OCI-LY7 (cell line): ENCODE measurements around the gene GABPB2. TPM values are rescaled to one million over a fixed set of nuclear protein-coding genes. Genes with fewer than 3 reads are reported as not detected.

ENCODE experiments used
- BruUV-seq: library from RNA; stranded (reverse); fragments of 400-500 nt; replicated peaks from 2 replicates; lab custom pipeline; 2021; lab: Mats Ljungman, UMichigan
- CTCF ChIA-PET: fragments of 300-600 bp; sonication (Branson Sonifier 250); formaldehyde crosslinking; loops from one replicate; lab custom pipeline; 2022; ENCODE audit warnings: antibody characterized with exemption; ENCODE audit not compliant: unreplicated experiment; lab: Charles Lee
- POLR2A ChIA-PET: fragments of 300-600 bp; sonication (Branson Sonifier 250); formaldehyde crosslinking; loops from one replicate; lab custom pipeline; 2022; ENCODE audit warnings: antibody characterized with exemption; lab: Charles Lee
- DNase-seq: peaks from one replicate; pipeline ENCODE4 v3.0.0-alpha.2; 2015; ENCODE audit warnings: low spot score
- H2AFZ ChIP-seq: fragments of 200-600 bp; sonication (generic), shearing (Covaris generic); 2 replicates; pipeline ENCODE4 v1.6.1; 2014; ENCODE audit warnings: mild to moderate bottlenecking, antibody characterized with exemption, low read length, moderate library complexity
- H3K27ac ChIP-seq: fragments of 200-600 bp; sonication (generic); 2 replicates; pipeline ENCODE4 v1.5.1; 2014; ENCODE audit warnings: mixed run types, low read depth, mild to moderate bottlenecking, moderate library complexity, low read length, inconsistent platforms; ENCODE audit not compliant: poor library complexity, severe bottlenecking
- H3K36me3 ChIP-seq: fragments of 200-600 bp; sonication (generic); 2 replicates; pipeline ENCODE4 v1.6.1; 2014; ENCODE audit warnings: mild to moderate bottlenecking, antibody characterized with exemption, low read length, moderate library complexity, mixed read lengths; ENCODE audit not compliant: insufficient read depth
- H3K4me1 ChIP-seq: fragments of 200-600 bp; sonication (generic); 2 replicates; pipeline ENCODE4 v1.5.1; 2014; ENCODE audit warnings: mild to moderate bottlenecking, low read length; ENCODE audit not compliant: insufficient read depth, poor library complexity, severe bottlenecking
- H3K4me2 ChIP-seq: fragments of 200-600 bp; sonication (generic); 2 replicates; pipeline ENCODE4 v1.6.1; 2014; ENCODE audit warnings: mild to moderate bottlenecking, low read length
- H3K4me3 ChIP-seq: fragments of 200-600 bp; sonication (generic); 2 replicates; pipeline ENCODE4 v1.5.1; 2014; ENCODE audit warnings: mild to moderate bottlenecking, low read depth, low read length; ENCODE audit not compliant: poor library complexity, severe bottlenecking
- H3K79me2 ChIP-seq: fragments of 200-600 bp; sonication (generic); 2 replicates; pipeline ENCODE4 v1.6.1; 2016; ENCODE audit warnings: low read depth, mild to moderate bottlenecking, low read length, moderate library complexity, mixed read lengths; ENCODE audit not compliant: insufficient read depth
- H3K9me2 ChIP-seq: fragments of 200-600 bp; sonication (generic); 2 replicates; pipeline ENCODE4 v1.6.1; 2016; ENCODE audit warnings: mild to moderate bottlenecking, low read length, mixed read lengths; ENCODE audit not compliant: insufficient read depth
- H3K9me3 ChIP-seq: fragments of 200-600 bp; sonication (generic); 2 replicates; pipeline ENCODE4 v1.6.1; 2014; ENCODE audit warnings: mild to moderate bottlenecking, mixed run types, low read length, mixed read lengths
- H4K20me1 ChIP-seq: fragments of 200-600 bp; sonication (generic); 2 replicates; pipeline ENCODE4 v1.6.1; 2014; ENCODE audit warnings: mild to moderate bottlenecking, antibody characterized with exemption, low read length, moderate library complexity, mixed read lengths; ENCODE audit not compliant: insufficient read depth
- CTCF ChIP-seq: fragments of 200-600 bp; sonication (generic); conservative IDR thresholded peaks from 2 replicates; pipeline ENCODE4 v1.5.1; 2014; ENCODE audit warnings: mild to moderate bottlenecking, antibody characterized with exemption, low read length, moderate library complexity, mixed read lengths
- EZH2phosphoT487 ChIP-seq: fragments of 200-600 bp; sonication (generic); IDR thresholded peaks from 2 replicates; pipeline ENCODE4 v1.6.1; 2018; ENCODE audit warnings: low read depth, borderline replicate concordance, mild to moderate bottlenecking, mixed run types, antibody characterized with exemption, low read length, moderate library complexity, mixed read lengths
- intact Hi-C: fragments of 100-400 bp; cut with micrococcal nuclease; formaldehyde crosslinking; loops from one replicate; pipeline ENCODE4 v1.10.0; 2022; ENCODE audit not compliant: unreplicated experiment
- total RNA-seq, 2 experiments: library from RNA; depleted of rRNA in 1 of 2; stranded (reverse); fragments of >200 nt in 1 of 2; shearing (Covaris generic) in 1 of 2; gene quantifications; 2 replicates each; pipeline ENCODE4 v1.2.3, GENCODE V29; 2014 to 2022

GABPB2 gene
- total RNA-seq, 2 experiments from 2014 or later: 17.2 to 20.0 TPM

DNA sequence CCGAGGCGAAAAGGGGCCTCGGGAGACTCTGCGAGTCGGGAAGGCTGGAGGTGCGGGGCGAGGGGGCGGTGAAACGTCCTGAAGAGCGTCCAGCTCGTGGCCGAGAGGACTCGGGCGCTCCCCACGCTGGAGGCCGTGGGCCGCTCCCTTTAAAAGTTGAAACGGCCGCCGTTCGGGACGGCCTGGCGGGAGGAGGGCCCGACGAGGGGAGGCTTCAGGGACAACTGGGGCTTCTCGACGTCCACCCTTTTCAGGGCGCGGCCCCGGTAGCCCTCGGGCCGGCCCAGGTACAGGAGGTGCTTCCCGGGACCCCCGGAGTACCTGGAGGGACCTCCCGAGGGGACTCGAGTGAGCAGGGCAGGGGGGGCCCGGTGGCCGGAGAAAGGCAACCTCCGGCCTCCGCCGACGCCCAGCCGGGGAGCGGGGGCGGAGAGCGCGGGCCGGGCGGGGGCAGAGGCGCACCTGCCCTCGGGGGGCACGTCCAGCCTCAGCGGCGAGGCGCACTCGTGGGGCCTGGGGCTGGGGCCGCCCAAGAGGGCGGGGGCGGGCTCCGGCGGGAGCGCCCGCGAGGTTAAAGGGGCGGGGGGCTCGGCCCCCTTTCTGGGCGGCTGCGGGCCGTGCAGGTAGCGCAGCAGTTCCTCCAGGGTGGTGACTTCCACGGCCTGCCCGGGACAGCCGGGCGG lies 61.9 kb downstream of the GABPB2 start:
- H3K36me3 ChIP-seq: no peaks in the 10 kb centered on the region
- no peaks in the 10 kb centered on the region for H3K9me3 ChIP-seq
- no peak overlapping the region for H3K4me2 ChIP-seq
- ChIA-PET POLR2A (no interaction called here), CTCF (no interaction called here)
- H4K20me1 ChIP-seq: no peaks in the 10 kb centered on the region
- H3K9me2 ChIP-seq: no peaks in the 10 kb centered on the region
- TF ChIP-seq EZH2phosphoT487: no peak
- no peak for TF ChIP-seq CTCF
- intact Hi-C loops: no loop called here
- no peaks in the 10 kb centered on the region for H3K4me1 ChIP-seq
- no peak overlapping the region for H3K4me3 ChIP-seq
- DNase-seq: no peak
- H2AFZ ChIP-seq: no peak overlapping the region
- no TSS peak for BruUV-seq
- H3K79me2 ChIP-seq: no peaks in the 10 kb centered on the region
- H3K27ac ChIP-seq: no peak overlapping the region

- ChIA-PET CTCF (no interaction called here), POLR2A (no interaction called here)
- BruUV-seq: no TSS peak
Measured at GRCh38 chr1:151133018-151133806, 62.7 kb downstream of the GABPB2 start.

More at GRCh38 chr1:151133018-151133806, 62.7 kb downstream of the GABPB2 start:
- H3K9me2 ChIP-seq: no peaks in the 10 kb centered on the region
- DNase-seq: no peak
- no peak overlapping the region for H3K4me2 ChIP-seq
- intact Hi-C loops: no loop called here
- no peak overlapping the region for H2AFZ ChIP-seq
- H3K79me2 ChIP-seq: no peaks in the 10 kb centered on the region
- TF ChIP-seq EZH2phosphoT487 (no peak), CTCF (no peak)
- no peak overlapping the region for H3K27ac ChIP-seq
- no peaks in the 10 kb centered on the region for H3K4me1 ChIP-seq
- H4K20me1 ChIP-seq: no peaks in the 10 kb centered on the region
- no peak overlapping the region for H3K4me3 ChIP-seq
- H3K9me3 ChIP-seq: no peaks in the 10 kb centered on the region
- no peaks in the 10 kb centered on the region for H3K36me3 ChIP-seq
